ENCODE results near the gene CHAMP1. TPM values are rescaled to one million over a fixed set of nuclear protein-coding genes. Genes with fewer than 3 reads are reported as not detected.

Gene CHAMP1
- polyA plus RNA-seq (2012; ENCODE audit: low read depth, missing spikeins), result 16.4 TPM

GRCh38 chr13:114314074-114314912, at the start of gene CHAMP1:
Gene CHAMP1 (plus strand): TSS chr13:114314503. CDS start chr13:114323843, 9,340 bp downstream.
- DNase-seq (ENCODE audit: insufficient read length, low spot score), result peak; percentile 81

GRCh38 chr13:114264886-114265611, 49.3 kb upstream of the CHAMP1 start:
- no peak for FAIRE-seq
- no peak for DNase-seq (ENCODE audit: insufficient read length, low spot score)
- TF ChIP-seq POLR2AphosphoS5 (IDR thresholded peaks at IDR 0.05; ENCODE audit: low read depth, low read length), result no peak

More at GRCh38 chr13:114314074-114314912, at the start of gene CHAMP1:
- FAIRE-seq, result peak; percentile 99
- peak; percentile 78 for TF ChIP-seq POLR2AphosphoS5 (IDR thresholded peaks at IDR 0.05; ENCODE audit: low read depth, low read length)
- peak; percentile 44; the same call in 1 of the 2 replicates for TF ChIP-seq POU2F2 (IDR thresholded peaks at IDR 0.05; ENCODE audit: low read depth, low read length)
- TF ChIP-seq SPI1 (IDR thresholded peaks at IDR 0.05; ENCODE audit: low read depth, low read length), result 0 out of 2 replicates have a peak, but pooled peaks have one; percentile 9
- TF ChIP-seq TAF1 (IDR thresholded peaks at IDR 0.05; ENCODE audit: low read depth, low read length), result peak; percentile 83; the same call in 1 of the 2 replicates
- peak; percentile 78 for TF ChIP-seq POLR2A (IDR thresholded peaks at IDR 0.05; ENCODE audit: low read depth, low read length)
- TF ChIP-seq PAX5 (IDR thresholded peaks at IDR 0.05; ENCODE audit: insufficient read depth, low read length, severe bottlenecking), result peak; percentile 8

DNA sequence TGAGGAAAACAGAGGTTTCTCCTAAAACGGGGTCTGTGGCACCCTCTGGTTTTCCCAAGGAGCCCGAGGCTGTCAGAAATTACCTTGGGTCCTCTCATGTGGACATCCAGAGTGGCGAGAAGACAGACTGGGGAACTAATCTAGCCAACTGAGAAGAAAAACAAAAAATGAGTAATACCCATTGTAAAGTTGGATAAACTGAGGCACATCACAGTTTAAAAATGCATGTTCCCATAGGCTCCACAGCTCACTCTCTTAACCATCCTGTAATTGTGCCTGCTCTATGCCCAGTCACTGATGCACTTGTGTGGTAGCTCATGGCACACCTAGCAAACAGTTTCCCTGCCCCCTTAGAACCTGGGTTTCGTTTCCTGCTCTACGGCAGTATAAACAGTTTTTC, 48.1 kb upstream of the CHAMP1 start:
- TF ChIP-seq POLR2AphosphoS5 (IDR thresholded peaks at IDR 0.05; ENCODE audit: low read depth, low read length) (no peak), TAF1 (IDR thresholded peaks at IDR 0.05; ENCODE audit: low read depth, low read length) (no peak), SPI1 (IDR thresholded peaks at IDR 0.05; ENCODE audit: low read depth, low read length) (no peak), POU2F2 (IDR thresholded peaks at IDR 0.05; ENCODE audit: low read depth, low read length) (no peak), POLR2A (IDR thresholded peaks at IDR 0.05; ENCODE audit: low read depth, low read length) (no peak), PAX5 (IDR thresholded peaks at IDR 0.05; ENCODE audit: insufficient read depth, low read length, severe bottlenecking) (no peak)
- DNase-seq (ENCODE audit: insufficient read length, low spot score), result no peak

DNA sequence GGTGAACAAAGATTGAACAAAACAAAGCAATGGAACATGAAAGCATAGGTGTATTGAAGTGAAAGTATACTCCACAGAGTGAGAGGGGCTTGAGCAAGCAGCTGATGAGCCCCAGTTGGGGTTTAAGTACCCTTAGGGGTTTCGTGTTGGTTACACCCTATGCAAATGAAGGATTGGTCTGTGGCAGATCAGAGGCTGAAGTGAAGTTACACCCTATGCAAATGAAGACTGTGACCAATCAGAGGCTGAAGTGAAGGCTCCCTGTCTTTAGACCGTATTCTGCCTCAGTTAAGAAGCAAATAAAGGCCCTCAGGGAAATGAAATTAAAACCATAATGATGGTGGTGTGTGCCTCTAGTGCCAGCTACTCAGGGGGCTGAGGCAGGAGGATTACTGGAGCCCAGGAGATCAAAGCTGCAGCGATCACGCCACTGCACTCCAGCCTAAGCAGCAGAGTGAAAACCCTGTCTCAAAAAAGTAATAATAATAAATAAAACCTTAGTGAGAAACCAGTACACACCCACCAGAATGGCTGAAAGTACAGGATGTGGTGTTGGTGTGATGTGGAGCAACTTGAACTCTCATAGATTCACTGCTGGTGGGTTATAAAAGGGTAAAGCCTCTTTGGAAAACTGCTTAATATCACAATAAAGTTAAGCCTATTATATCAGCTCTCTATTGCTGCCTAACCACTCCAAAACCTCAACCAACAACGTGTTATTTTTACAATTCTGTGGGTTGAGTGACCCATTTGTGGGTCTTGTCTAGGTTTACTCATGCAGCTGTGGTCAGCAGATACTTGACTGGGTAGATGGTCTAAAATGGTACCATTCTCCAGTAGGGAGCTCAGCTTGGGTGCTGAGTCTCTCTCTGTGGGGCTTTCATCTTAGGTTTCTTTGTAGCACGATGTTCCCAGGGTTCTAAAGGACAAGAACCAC, 45.7 kb upstream of the CHAMP1 start:
- TF ChIP-seq PAX5 (IDR thresholded peaks at IDR 0.05; ENCODE audit: insufficient read depth, low read length, severe bottlenecking) (no peak), POLR2AphosphoS5 (IDR thresholded peaks at IDR 0.05; ENCODE audit: low read depth, low read length) (0 out of 2 replicates have a peak, but pooled peaks have one; percentile 20), POU2F2 (IDR thresholded peaks at IDR 0.05; ENCODE audit: low read depth, low read length) (peak; percentile 76; the same call in 1 of the 2 replicates), TAF1 (IDR thresholded peaks at IDR 0.05; ENCODE audit: low read depth, low read length) (no peak), SPI1 (IDR thresholded peaks at IDR 0.05; ENCODE audit: low read depth, low read length) (no peak), POLR2A (IDR thresholded peaks at IDR 0.05; ENCODE audit: low read depth, low read length) (no peak)
- DNase-seq (ENCODE audit: insufficient read length, low spot score), result no peak
- no peak for FAIRE-seq

More for the DNA sequence above, 48.1 kb upstream of the CHAMP1 start:
- no peak for FAIRE-seq

GRCh38 chr13:114269281-114269770, 45.0 kb upstream of the CHAMP1 start:
- DNase-seq (ENCODE audit: insufficient read length, low spot score) (no peak), FAIRE-seq (no peak)
- TF ChIP-seq POLR2A (IDR thresholded peaks at IDR 0.05; ENCODE audit: low read depth, low read length) (no peak), POLR2AphosphoS5 (IDR thresholded peaks at IDR 0.05; ENCODE audit: low read depth, low read length) (no peak), POU2F2 (IDR thresholded peaks at IDR 0.05; ENCODE audit: low read depth, low read length) (no peak), PAX5 (IDR thresholded peaks at IDR 0.05; ENCODE audit: insufficient read depth, low read length, severe bottlenecking) (no peak), TAF1 (IDR thresholded peaks at IDR 0.05; ENCODE audit: low read depth, low read length) (no peak), SPI1 (IDR thresholded peaks at IDR 0.05; ENCODE audit: low read depth, low read length) (no peak)

DNA sequence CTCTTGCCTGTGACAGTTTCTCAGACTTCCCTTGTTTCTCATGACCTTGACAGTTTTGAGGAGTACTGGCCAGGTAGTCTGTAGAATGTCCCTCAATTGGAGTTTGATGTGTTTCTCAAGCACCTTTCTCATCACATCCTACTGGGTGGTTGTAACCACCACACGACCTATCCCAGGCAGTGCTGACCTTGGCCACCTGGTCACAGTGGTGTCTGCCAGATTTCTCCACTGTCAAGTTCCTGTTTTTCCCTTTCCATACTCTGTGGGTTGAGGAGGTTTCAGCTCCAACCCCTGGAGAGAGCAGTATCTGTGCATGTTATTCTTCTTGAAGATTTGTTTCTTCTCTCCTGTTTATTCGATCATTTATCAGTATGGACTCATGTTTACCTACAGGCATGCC, 41.3 kb upstream of the CHAMP1 start:
- DNase-seq (ENCODE audit: insufficient read length, low spot score) (no peak), FAIRE-seq (no peak)
- TF ChIP-seq SPI1 (IDR thresholded peaks at IDR 0.05; ENCODE audit: low read depth, low read length) (no peak), PAX5 (IDR thresholded peaks at IDR 0.05; ENCODE audit: insufficient read depth, low read length, severe bottlenecking) (no peak), POLR2A (IDR thresholded peaks at IDR 0.05; ENCODE audit: low read depth, low read length) (no peak), TAF1 (IDR thresholded peaks at IDR 0.05; ENCODE audit: low read depth, low read length) (no peak), POLR2AphosphoS5 (IDR thresholded peaks at IDR 0.05; ENCODE audit: low read depth, low read length) (no peak), POU2F2 (IDR thresholded peaks at IDR 0.05; ENCODE audit: low read depth, low read length) (no peak)

DNA sequence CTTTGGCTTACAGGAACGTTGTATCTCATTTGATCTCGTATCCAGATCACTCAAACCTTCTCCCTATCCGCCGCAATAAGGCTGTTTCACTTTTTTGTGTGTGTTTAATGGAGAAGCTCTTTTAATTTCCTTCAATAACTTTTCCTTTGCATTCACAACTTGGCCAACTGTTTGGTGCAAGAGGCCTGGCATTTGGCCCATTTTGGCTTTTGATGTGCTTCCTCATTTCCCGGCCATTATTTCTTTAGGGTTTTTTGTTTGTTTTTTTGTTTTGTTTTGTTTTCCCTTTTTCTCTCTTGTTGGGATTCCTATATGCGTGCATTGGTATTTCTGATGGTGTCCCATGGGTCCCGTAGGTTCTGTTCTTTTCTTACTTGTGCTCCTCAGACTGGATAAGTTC, 39.0 kb upstream of the CHAMP1 start:
- DNase-seq (ENCODE audit: insufficient read length, low spot score), result no peak
- FAIRE-seq, result no peak
- TF ChIP-seq POLR2A (IDR thresholded peaks at IDR 0.05; ENCODE audit: low read depth, low read length) (no peak), TAF1 (IDR thresholded peaks at IDR 0.05; ENCODE audit: low read depth, low read length) (no peak), POU2F2 (IDR thresholded peaks at IDR 0.05; ENCODE audit: low read depth, low read length) (no peak), POLR2AphosphoS5 (IDR thresholded peaks at IDR 0.05; ENCODE audit: low read depth, low read length) (no peak), PAX5 (IDR thresholded peaks at IDR 0.05; ENCODE audit: insufficient read depth, low read length, severe bottlenecking) (no peak), SPI1 (IDR thresholded peaks at IDR 0.05; ENCODE audit: low read depth, low read length) (no peak)

GRCh38 chr13:114279146-114279545, 35.2 kb upstream of the CHAMP1 start:
- no peak for TF ChIP-seq TAF1 (IDR thresholded peaks at IDR 0.05; ENCODE audit: low read depth, low read length)
- TF ChIP-seq POU2F2 (IDR thresholded peaks at IDR 0.05; ENCODE audit: low read depth, low read length), result no peak
- TF ChIP-seq POLR2A (IDR thresholded peaks at IDR 0.05; ENCODE audit: low read depth, low read length), result no peak
- no peak for TF ChIP-seq PAX5 (IDR thresholded peaks at IDR 0.05; ENCODE audit: insufficient read depth, low read length, severe bottlenecking)
- TF ChIP-seq SPI1 (IDR thresholded peaks at IDR 0.05; ENCODE audit: low read depth, low read length), result no peak
- DNase-seq (ENCODE audit: insufficient read length, low spot score) (no peak), FAIRE-seq (no peak)
